Ishikawa (cell line): ENCODE data around the gene SLC35F2.

Source experiments
- CEBPB ChIP-seq: IDR thresholded peaks from 2 replicates; pipeline ENCODE4 v1.6.1; 2012
- CREB1 ChIP-seq: IDR thresholded peaks from 2 replicates; pipeline ENCODE4 v1.6.1; 2012; ENCODE audit warnings: low read depth
- EP300 ChIP-seq: IDR thresholded peaks from 2 replicates; pipeline ENCODE4 v1.6.1; 2012; ENCODE audit warnings: borderline replicate concordance
- MAX ChIP-seq: IDR thresholded peaks from 2 replicates; pipeline ENCODE4 v1.6.1; 2012
- TAF1 ChIP-seq: IDR thresholded peaks from 2 replicates; pipeline ENCODE4 v1.6.1; 2012; ENCODE audit warnings: low read depth, mild to moderate bottlenecking
- TEAD4 ChIP-seq: IDR thresholded peaks from 2 replicates; pipeline ENCODE4 v1.6.1; 2012
- YY1 ChIP-seq: IDR thresholded peaks from 2 replicates; pipeline ENCODE4 v1.6.1; 2012; ENCODE audit warnings: low read depth
- TF ChIP-seq, protein P1 (sequence below): IDR thresholded peaks from 2 replicates; pipeline ENCODE4 v1.6.1; 2012; ENCODE audit warnings: low read depth, mild to moderate bottlenecking

DNA sequence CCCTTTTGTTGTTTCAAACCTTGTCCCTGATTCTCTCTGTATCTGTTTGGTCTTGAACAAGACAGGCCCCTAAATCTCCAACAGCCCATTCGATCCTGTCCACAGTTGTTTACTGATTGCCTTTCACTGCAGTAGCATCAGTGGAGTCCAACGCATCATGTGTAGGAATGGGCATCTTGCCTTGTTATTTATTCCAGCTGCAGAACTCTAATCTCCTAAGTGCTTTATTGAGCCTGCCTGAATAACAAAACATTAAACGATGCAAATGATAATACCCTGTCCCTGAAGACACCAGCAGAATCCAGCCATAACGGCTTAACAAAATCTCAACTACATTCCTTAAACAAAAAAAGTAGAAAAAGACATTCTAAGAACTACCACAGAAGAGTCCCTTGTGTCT, 50.1 kb downstream of the SLC35F2 start:
- TF ChIP-seq, protein P1, sequence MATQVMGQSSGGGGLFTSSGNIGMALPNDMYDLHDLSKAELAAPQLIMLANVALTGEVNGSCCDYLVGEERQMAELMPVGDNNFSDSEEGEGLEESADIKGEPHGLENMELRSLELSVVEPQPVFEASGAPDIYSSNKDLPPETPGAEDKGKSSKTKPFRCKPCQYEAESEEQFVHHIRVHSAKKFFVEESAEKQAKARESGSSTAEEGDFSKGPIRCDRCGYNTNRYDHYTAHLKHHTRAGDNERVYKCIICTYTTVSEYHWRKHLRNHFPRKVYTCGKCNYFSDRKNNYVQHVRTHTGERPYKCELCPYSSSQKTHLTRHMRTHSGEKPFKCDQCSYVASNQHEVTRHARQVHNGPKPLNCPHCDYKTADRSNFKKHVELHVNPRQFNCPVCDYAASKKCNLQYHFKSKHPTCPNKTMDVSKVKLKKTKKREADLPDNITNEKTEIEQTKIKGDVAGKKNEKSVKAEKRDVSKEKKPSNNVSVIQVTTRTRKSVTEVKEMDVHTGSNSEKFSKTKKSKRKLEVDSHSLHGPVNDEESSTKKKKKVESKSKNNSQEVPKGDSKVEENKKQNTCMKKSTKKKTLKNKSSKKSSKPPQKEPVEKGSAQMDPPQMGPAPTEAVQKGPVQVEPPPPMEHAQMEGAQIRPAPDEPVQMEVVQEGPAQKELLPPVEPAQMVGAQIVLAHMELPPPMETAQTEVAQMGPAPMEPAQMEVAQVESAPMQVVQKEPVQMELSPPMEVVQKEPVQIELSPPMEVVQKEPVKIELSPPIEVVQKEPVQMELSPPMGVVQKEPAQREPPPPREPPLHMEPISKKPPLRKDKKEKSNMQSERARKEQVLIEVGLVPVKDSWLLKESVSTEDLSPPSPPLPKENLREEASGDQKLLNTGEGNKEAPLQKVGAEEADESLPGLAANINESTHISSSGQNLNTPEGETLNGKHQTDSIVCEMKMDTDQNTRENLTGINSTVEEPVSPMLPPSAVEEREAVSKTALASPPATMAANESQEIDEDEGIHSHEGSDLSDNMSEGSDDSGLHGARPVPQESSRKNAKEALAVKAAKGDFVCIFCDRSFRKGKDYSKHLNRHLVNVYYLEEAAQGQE, result no peak
- no peak for TF ChIP-seq EP300
- TF ChIP-seq YY1, result no peak
- no peak for TF ChIP-seq TEAD4
- TF ChIP-seq TAF1, result no peak
- TF ChIP-seq CEBPB, result no peak
- no peak for TF ChIP-seq MAX
- no peak for TF ChIP-seq CREB1
